Measurements from ENCODE around the gene ESR2.

ESR2 gene

DNA sequence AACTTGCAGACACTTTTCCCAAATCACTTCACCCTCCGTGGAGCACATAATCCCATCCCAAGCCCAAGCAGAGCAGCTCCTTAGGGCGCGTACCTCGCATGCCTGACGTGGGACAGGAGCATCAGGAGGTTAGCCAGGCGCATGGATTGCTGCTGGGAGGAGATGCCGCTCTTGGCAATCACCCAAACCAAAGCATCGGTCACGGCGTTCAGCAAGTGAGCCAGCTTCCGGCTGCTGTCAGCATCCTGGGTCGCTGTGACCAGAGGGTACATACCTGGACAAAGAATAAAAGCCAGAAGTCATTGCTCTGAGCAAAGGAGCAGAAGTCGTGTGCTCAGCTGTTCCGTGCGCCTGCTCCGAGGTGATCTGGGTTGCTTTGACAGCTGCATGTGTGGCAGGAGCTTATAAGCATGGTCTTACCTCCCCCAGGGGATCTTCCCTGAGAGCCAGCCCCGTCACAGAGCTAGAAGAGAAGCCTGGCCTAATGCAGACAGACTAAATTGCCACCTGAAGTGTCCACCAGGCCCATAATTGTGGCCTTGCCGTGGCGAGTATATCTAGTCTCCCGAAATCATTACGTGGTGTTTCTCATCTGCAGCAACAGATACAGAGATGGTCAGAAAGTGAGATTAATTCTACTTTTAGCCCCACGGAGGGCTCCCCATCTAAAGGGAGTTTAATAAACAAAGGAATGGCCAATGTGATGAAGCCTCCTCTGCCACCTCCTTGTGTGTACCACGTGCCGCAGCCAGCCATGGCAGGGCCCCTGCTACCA, 59.1 kb downstream of the ESR2 start:
- Histone ChIP-seq H3K9ac (no peak overlapping the region), H3K36me3 (ENCODE audit: control insufficient read depth, insufficient read depth, low read length) (no peaks in the 10 kb centered on the region), H3K4me3 (ENCODE audit: low read depth, low read length) (no peak overlapping the region), H3K9me3 (ENCODE audit: control insufficient read depth, low read length) (no peaks in the 10 kb centered on the region), H3K27ac (no peak overlapping the region), H3K4me2 (ENCODE audit: low read length) (no peak overlapping the region), H3K79me2 (no peaks in the 10 kb centered on the region), H3K4me1 (no peaks in the 10 kb centered on the region), H2AFZ (no peak overlapping the region), H3K27me3 (ENCODE audit: control insufficient read depth, insufficient read depth, low read length) (no peaks in the 10 kb centered on the region)
- TF ChIP-seq, protein P1, sequence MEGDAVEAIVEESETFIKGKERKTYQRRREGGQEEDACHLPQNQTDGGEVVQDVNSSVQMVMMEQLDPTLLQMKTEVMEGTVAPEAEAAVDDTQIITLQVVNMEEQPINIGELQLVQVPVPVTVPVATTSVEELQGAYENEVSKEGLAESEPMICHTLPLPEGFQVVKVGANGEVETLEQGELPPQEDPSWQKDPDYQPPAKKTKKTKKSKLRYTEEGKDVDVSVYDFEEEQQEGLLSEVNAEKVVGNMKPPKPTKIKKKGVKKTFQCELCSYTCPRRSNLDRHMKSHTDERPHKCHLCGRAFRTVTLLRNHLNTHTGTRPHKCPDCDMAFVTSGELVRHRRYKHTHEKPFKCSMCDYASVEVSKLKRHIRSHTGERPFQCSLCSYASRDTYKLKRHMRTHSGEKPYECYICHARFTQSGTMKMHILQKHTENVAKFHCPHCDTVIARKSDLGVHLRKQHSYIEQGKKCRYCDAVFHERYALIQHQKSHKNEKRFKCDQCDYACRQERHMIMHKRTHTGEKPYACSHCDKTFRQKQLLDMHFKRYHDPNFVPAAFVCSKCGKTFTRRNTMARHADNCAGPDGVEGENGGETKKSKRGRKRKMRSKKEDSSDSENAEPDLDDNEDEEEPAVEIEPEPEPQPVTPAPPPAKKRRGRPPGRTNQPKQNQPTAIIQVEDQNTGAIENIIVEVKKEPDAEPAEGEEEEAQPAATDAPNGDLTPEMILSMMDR (IDR thresholded peaks at IDR 0.05): no peak

DNA sequence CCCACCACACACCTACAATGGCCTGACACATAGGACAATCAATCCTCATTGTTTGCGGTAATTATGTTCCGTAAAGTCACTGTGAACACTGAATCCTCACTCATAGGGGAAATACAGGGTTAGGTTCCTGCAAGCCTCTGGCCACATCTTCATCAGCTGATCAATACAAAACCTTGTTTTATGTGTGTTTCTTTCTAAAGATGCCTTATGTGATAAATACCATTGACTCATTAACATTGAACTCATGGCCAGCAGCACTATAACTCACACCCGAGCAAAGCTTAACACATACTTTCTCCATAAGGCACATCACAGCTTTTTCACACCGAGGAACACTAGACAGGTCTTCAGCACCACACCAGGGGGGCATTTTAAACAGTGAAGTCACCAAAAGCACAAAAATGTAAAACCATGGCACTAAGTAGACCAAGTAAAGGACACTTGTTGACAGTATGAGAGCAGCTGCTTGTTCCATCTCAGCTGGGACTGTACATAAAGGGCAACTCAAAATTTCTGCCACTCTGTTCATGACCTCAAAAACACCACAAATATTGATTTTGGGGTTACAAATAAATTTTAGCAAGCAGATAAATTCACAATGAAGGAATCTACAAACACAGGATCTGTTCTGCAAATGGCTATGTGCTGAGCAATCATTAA, 60.5 kb downstream of the ESR2 start:
- H2AFZ ChIP-seq: no peak overlapping the region
- H3K9me3 ChIP-seq (ENCODE audit: control insufficient read depth, low read length): no peaks in the 10 kb centered on the region
- no peak overlapping the region for H3K27ac ChIP-seq
- H3K4me1 ChIP-seq: no peaks in the 10 kb centered on the region
- no peak overlapping the region for H3K9ac ChIP-seq
- no peaks in the 10 kb centered on the region for H3K79me2 ChIP-seq
- no peak overlapping the region for H3K4me3 ChIP-seq (ENCODE audit: low read depth, low read length)
- no peaks in the 10 kb centered on the region for H3K27me3 ChIP-seq (ENCODE audit: control insufficient read depth, insufficient read depth, low read length)
- no peak overlapping the region for H3K4me2 ChIP-seq (ENCODE audit: low read length)
- no peaks in the 10 kb centered on the region for H3K36me3 ChIP-seq (ENCODE audit: control insufficient read depth, insufficient read depth, low read length)
- TF ChIP-seq, protein P1 (IDR thresholded peaks at IDR 0.05): no peak

DNA sequence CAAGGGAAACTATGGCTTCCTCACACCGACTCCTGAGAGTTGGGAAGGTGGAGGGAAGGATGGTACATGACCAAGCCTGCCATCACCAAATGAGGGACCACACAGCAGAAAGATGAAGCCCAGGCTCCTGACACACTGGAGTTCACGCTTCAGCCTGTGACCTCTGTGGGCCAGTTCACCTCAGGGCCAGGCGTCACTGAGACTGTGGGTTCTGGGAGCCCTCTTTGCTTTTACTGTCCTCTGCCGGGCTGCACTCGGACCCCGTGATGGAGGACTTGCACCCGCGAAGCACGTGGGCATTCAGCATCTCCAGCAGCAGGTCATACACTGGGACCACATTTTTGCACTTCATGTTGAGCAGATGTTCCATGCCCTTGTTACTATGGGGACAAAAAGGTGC, 61.2 kb downstream of the ESR2 start:
- Histone ChIP-seq H2AFZ (no peak overlapping the region), H3K36me3 (ENCODE audit: control insufficient read depth, insufficient read depth, low read length) (no peaks in the 10 kb centered on the region), H3K4me3 (ENCODE audit: low read depth, low read length) (no peak overlapping the region), H3K9ac (no peak overlapping the region), H3K4me2 (ENCODE audit: low read length) (no peak overlapping the region), H3K9me3 (ENCODE audit: control insufficient read depth, low read length) (no peaks in the 10 kb centered on the region), H3K4me1 (no peaks in the 10 kb centered on the region), H3K27me3 (ENCODE audit: control insufficient read depth, insufficient read depth, low read length) (no peaks in the 10 kb centered on the region), H3K79me2 (no peaks in the 10 kb centered on the region), H3K27ac (no peak overlapping the region)
- TF ChIP-seq, protein P1 (IDR thresholded peaks at IDR 0.05): no peak

DNA sequence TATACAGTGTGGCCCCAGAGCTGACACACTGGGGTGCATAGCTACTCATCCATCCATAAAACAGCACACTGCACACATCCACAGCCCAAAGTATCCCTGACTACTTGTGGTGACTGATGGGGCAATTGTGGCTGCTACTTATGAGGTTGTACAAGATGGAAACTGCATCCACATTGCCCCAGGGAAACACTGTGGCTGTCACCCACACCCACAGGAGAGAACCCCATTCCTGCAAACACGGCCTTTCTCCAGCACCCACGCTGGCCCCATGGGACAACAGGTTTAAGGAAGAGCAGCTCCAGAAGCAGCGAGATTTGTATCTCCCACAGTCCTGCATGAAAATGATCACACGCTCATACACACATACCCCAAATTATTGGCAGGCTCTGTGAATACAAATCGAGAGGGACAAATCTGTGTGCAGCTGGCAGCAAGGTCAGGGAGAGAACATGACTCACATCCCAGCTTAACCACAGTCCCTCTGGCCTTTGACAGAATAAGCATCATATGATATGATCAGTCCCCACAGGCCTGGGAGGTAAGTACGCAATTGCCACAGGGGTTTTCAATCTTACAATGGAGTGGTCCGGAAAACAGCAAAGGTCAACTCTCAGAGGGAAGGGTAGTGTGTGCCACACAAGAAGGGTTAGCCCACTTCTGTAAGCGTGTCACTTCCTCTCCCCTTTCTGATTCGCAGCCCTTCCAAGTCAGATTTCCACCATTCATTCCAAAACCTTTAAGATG, 61.9 kb downstream of the ESR2 start:
- Histone ChIP-seq H3K27me3 (ENCODE audit: control insufficient read depth, insufficient read depth, low read length) (no peaks in the 10 kb centered on the region), H3K4me3 (ENCODE audit: low read depth, low read length) (no peak overlapping the region), H3K4me1 (no peaks in the 10 kb centered on the region), H3K36me3 (ENCODE audit: control insufficient read depth, insufficient read depth, low read length) (no peaks in the 10 kb centered on the region), H3K4me2 (ENCODE audit: low read length) (no peak overlapping the region), H3K79me2 (no peaks in the 10 kb centered on the region), H3K27ac (no peak overlapping the region), H3K9ac (no peak overlapping the region), H3K9me3 (ENCODE audit: control insufficient read depth, low read length) (no peaks in the 10 kb centered on the region), H2AFZ (no peak overlapping the region)
- TF ChIP-seq, protein P1 (IDR thresholded peaks at IDR 0.05): no peak
